ENCODE measurements around the gene SIGLEC14.

- TF ChIP-seq GLIS3 (CRISPR knock-in tag; IDR thresholded peaks at IDR 0.05) (no peak), OSR1 (CRISPR knock-in tag; IDR thresholded peaks at IDR 0.05) (no peak), ARNTL (CRISPR knock-in tag; IDR thresholded peaks at IDR 0.05; ENCODE audit: borderline replicate concordance, low read depth) (no peak), CREB5 (CRISPR knock-in tag; IDR thresholded peaks at IDR 0.05; ENCODE audit: low read depth) (no peak), ZNF70 (CRISPR knock-in tag; IDR thresholded peaks at IDR 0.05) (no peak), ZFP30 (CRISPR knock-in tag; IDR thresholded peaks at IDR 0.05) (no peak)
Observed at GRCh38 chr19:51653162-51653561, 6.5 kb upstream of the SIGLEC14 start.

Measured in SK-N-SH treated with all-trans-retinoic acid at 6 μM for 48 hours (cell line).